MM.1S (cell line): Measurements from ENCODE around the gene ATN1.

ENCODE experiments used
- DNase-seq: peaks from one replicate; pipeline ENCODE4 v3.0.0-alpha.2; 2015
- H2AFZ ChIP-seq: fragments of 300-600 bp; sonication (generic); 2 replicates; pipeline ENCODE4 v1.6.0; 2016; ENCODE audit warnings: antibody characterized with exemption, low read length
- H3F3A ChIP-seq: fragments of 300-600 bp; sonication (generic); 2 replicates; pipeline ENCODE4 v1.6.1; 2016; ENCODE audit warnings: mild to moderate bottlenecking, antibody characterized with exemption, low read length, moderate library complexity, mixed read lengths; ENCODE audit not compliant: insufficient read depth
- H3K27ac ChIP-seq: fragments of 300-600 bp; sonication (generic); 2 replicates; pipeline ENCODE4 v1.5.1; 2016; ENCODE audit warnings: mild to moderate bottlenecking, low read length
- H3K27me3 ChIP-seq: fragments of 300-600 bp; sonication (generic); replicated peaks from 2 replicates; pipeline ENCODE4 v1.6.0; 2016; ENCODE audit warnings: low read length; ENCODE audit not compliant: insufficient read depth
- H3K36me3 ChIP-seq: fragments of 300-600 bp; sonication (generic); replicated peaks from 2 replicates; pipeline ENCODE4 v1.6.1; 2016; ENCODE audit warnings: mild to moderate bottlenecking, low read length, mixed read lengths; ENCODE audit not compliant: insufficient read depth
- H3K4me1 ChIP-seq: fragments of 300-600 bp; sonication (generic); 2 replicates; pipeline ENCODE4 v1.6.1; 2016; ENCODE audit warnings: low read length, mixed read lengths
- H3K4me2 ChIP-seq: fragments of 300-600 bp; sonication (generic); 2 replicates; pipeline ENCODE4 v1.6.0; 2016; ENCODE audit warnings: low read depth, low read length
- H3K4me3 ChIP-seq: fragments of 300-600 bp; sonication (generic); 2 replicates; pipeline ENCODE4 v1.5.1; 2016; ENCODE audit warnings: low read length, mixed read lengths
- H3K79me2 ChIP-seq: fragments of 300-600 bp; sonication (generic); 2 replicates; pipeline ENCODE4 v1.6.1; 2016; ENCODE audit warnings: mixed run types, low read length, mixed read lengths
- H3K9ac ChIP-seq: fragments of 300-600 bp; sonication (generic); 2 replicates; pipeline ENCODE4 v1.6.1; 2016; ENCODE audit warnings: low read length, mixed read lengths
- H3K9me2 ChIP-seq: fragments of 300-600 bp; sonication (generic); replicated peaks from 2 replicates; pipeline ENCODE4 v1.6.1; 2016; ENCODE audit warnings: mild to moderate bottlenecking, low read length, mixed read lengths; ENCODE audit not compliant: insufficient read depth
- H3K9me3 ChIP-seq: fragments of 300-600 bp; sonication (generic); replicated peaks from 2 replicates; pipeline ENCODE4 v1.6.1; 2016; ENCODE audit warnings: mild to moderate bottlenecking, low read length, mixed read lengths; ENCODE audit not compliant: insufficient read depth
- H4K20me1 ChIP-seq: fragments of 300-600 bp; sonication (generic); 2 replicates; pipeline ENCODE4 v1.6.1; 2016; ENCODE audit warnings: mild to moderate bottlenecking, low read length, moderate library complexity, mixed read lengths; ENCODE audit not compliant: insufficient read depth
- CTCF ChIP-seq: fragments of 300-600 bp; sonication (generic); IDR thresholded peaks from 2 replicates; pipeline ENCODE4 v1.5.1; 2016; ENCODE audit warnings: antibody characterized with exemption, low read length, mixed read lengths
- EZH2 ChIP-seq: fragments of 300-600 bp; sonication (generic); optimal IDR thresholded peaks from 2 replicates; pipeline ENCODE3; 2017; ENCODE audit warnings: low read depth, mild to moderate bottlenecking, antibody characterized with exemption, low read length, mixed read lengths
- EZH2phosphoT487 ChIP-seq: fragments of 300-600 bp; sonication (generic); IDR thresholded peaks from 2 replicates; pipeline ENCODE4 v1.6.1; 2018; ENCODE audit warnings: antibody characterized with exemption, low read length

ATN1 gene

GRCh38 chr12:6945613-6946012, 17.9 kb downstream of the ATN1 start:
- peak; percentile 57 for DNase-seq
- TF ChIP-seq CTCF (no peak), EZH2phosphoT487 (no peak), EZH2 (no peak)
- H3K9ac ChIP-seq, result peak overlapping the region; percentile 87
- peak overlapping the region; percentile 90 for H3K4me3 ChIP-seq
- peaks cover 34% of the 10 kb centered on the region for H3K4me1 ChIP-seq
- no peaks in the 10 kb centered on the region for H3K9me2 ChIP-seq
- peaks cover 17% of the 10 kb centered on the region for H3K79me2 ChIP-seq
- no peaks in the 10 kb centered on the region for H3K36me3 ChIP-seq
- H3K27me3 ChIP-seq, result no peaks in the 10 kb centered on the region
- H3K27ac ChIP-seq, result peak overlapping the region; percentile 93
- H3K9me3 ChIP-seq, result no peaks in the 10 kb centered on the region
- H3K4me2 ChIP-seq, result peak overlapping the region; percentile 84
- H4K20me1 ChIP-seq, result no peaks in the 10 kb centered on the region
- no peak overlapping the region for H2AFZ ChIP-seq
- H3F3A ChIP-seq, result peaks cover 60% of the 10 kb centered on the region

- Histone ChIP-seq H2AFZ (peak overlapping the region; percentile 28; the same call in 1 of the 2 replicates), H3K27me3 (no peaks in the 10 kb centered on the region), H4K20me1 (no peaks in the 10 kb centered on the region), H3K27ac (peak overlapping the region; percentile 93), H3F3A (peaks cover 64% of the 10 kb centered on the region), H3K79me2 (peaks cover 24% of the 10 kb centered on the region), H3K9me3 (no peaks in the 10 kb centered on the region), H3K9ac (peak overlapping the region; percentile 87), H3K4me1 (peaks cover 38% of the 10 kb centered on the region), H3K9me2 (no peaks in the 10 kb centered on the region), H3K4me3 (peak overlapping the region; percentile 90), H3K36me3 (no peaks in the 10 kb centered on the region), H3K4me2 (peak overlapping the region; percentile 84)
- TF ChIP-seq CTCF (no peak), EZH2 (no peak), EZH2phosphoT487 (no peak)
- DNase-seq, result peak; percentile 84
Observed at GRCh38 chr12:6946033-6946919, 18.5 kb downstream of the ATN1 start.

- Histone ChIP-seq H3K9ac (peak overlapping the region; percentile 87; the same call in 1 of the 2 replicates), H3K79me2 (peaks cover 30% of the 10 kb centered on the region), H3K4me2 (peak overlapping the region; percentile 84), H3K36me3 (no peaks in the 10 kb centered on the region), H2AFZ (peak overlapping the region; percentile 28; the same call in 1 of the 2 replicates), H3K4me3 (peak overlapping the region; percentile 90), H3K27ac (peak overlapping the region; percentile 93; the same call in 1 of the 2 replicates), H3K4me1 (peaks cover 38% of the 10 kb centered on the region), H3F3A (peaks cover 71% of the 10 kb centered on the region), H3K27me3 (no peaks in the 10 kb centered on the region), H3K9me2 (no peaks in the 10 kb centered on the region), H3K9me3 (no peaks in the 10 kb centered on the region), H4K20me1 (no peaks in the 10 kb centered on the region)
- DNase-seq, result no peak
- TF ChIP-seq EZH2phosphoT487, result no peak
- TF ChIP-seq EZH2, result no peak
- TF ChIP-seq CTCF, result no peak
Observed at GRCh38 chr12:6946920-6947374, 19.2 kb downstream of the ATN1 start.
